ENCODE data around the gene SUMO4. TPM values are rescaled to one million over a fixed set of nuclear protein-coding genes. Genes with fewer than 3 reads are reported as not detected.

Gene SUMO4
- total RNA-seq, 1 experiment from 2014 or later = 2.4 TPM

DNA sequence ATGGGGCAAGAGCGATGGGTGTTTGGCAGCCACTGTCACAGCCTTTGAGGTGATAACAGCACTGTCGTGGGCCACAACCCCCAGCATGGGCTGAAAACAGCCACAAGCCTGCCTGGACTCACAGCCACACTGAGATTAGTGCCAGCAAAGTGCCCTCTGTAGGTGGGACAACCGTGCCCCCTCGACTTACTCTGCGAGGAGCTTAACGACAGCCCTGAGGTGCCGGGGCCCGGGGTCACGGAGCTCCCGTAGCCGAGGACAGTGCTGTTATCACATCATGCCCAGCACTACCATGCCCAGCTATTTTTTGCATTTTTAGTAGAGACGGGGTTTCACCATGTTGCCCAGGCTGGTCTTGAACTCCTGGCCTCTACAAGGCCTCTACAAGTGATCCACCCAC is 36.6 kb downstream of the SUMO4 start:
- DNase-seq = no peak
- no peaks in the 10 kb centered on the region for H3K36me3 Mint-ChIP-seq (ENCODE audit: insufficient read depth, unreplicated experiment)
- peaks cover 7% of the 10 kb centered on the region for H3K4me1 Mint-ChIP-seq (ENCODE audit: low read depth, unreplicated experiment)
- CTCF ChIA-PET = no interaction called here
- Histone ChIP-seq H3K27me3 (replicated peaks; ENCODE audit: control insufficient read depth, insufficient read depth, low read length) (no peaks in the 10 kb centered on the region), H3K4me3 (ENCODE audit: low read depth, low read length) (no peak overlapping the region), H3K36me3 (ENCODE audit: control insufficient read depth, insufficient read depth, low read length) (no peaks in the 10 kb centered on the region), H3K9me3 (no peaks in the 10 kb centered on the region), H3K4me1 (peaks cover 8% of the 10 kb centered on the region; the same call in 1 of the 2 replicates)
- H3K27ac Mint-ChIP-seq (ENCODE audit: unreplicated experiment) = no peak overlapping the region
- TF ChIP-seq CTCF (IDR thresholded peaks at IDR 0.05; ENCODE audit: insufficient read depth in 1 of 2, low read depth in 1 of 2, low read length in 1 of 2, severe bottlenecking in 1 of 2, unreplicated experiment in 1 of 2) = no peak
- intact Hi-C loops (cut with micrococcal nuclease; ENCODE audit: unreplicated experiment) = no loop called here
- no TSS peak for BruUV-seq (replicated peaks)
- POLR2A ChIA-PET = no interaction called here
- H3K9me3 Mint-ChIP-seq (ENCODE audit: unreplicated experiment) = no peaks in the 10 kb centered on the region
- no peak overlapping the region for H3K4me3 Mint-ChIP-seq (ENCODE audit: unreplicated experiment)
- H3K27me3 Mint-ChIP-seq (ENCODE audit: insufficient read depth, unreplicated experiment) = no peaks in the 10 kb centered on the region

GRCh38 chr6:149437212-149437611 is 37.1 kb downstream of the SUMO4 start:
- Histone ChIP-seq H3K9me3 (no peaks in the 10 kb centered on the region), H3K4me3 (ENCODE audit: low read depth, low read length) (no peak overlapping the region), H3K27me3 (replicated peaks; ENCODE audit: control insufficient read depth, insufficient read depth, low read length) (no peaks in the 10 kb centered on the region), H3K36me3 (ENCODE audit: control insufficient read depth, insufficient read depth, low read length) (no peaks in the 10 kb centered on the region), H3K4me1 (peaks cover 8% of the 10 kb centered on the region; the same call in 1 of the 2 replicates)
- no peaks in the 10 kb centered on the region for H3K27me3 Mint-ChIP-seq (ENCODE audit: insufficient read depth, unreplicated experiment)
- H3K9me3 Mint-ChIP-seq (ENCODE audit: unreplicated experiment) = no peaks in the 10 kb centered on the region
- intact Hi-C loops (cut with micrococcal nuclease; ENCODE audit: unreplicated experiment) = no loop called here
- no peak overlapping the region for H3K4me3 Mint-ChIP-seq (ENCODE audit: unreplicated experiment)
- CTCF ChIA-PET = no interaction called here
- no peaks in the 10 kb centered on the region for H3K36me3 Mint-ChIP-seq (ENCODE audit: insufficient read depth, unreplicated experiment)
- no peak for DNase-seq
- no TSS peak for BruUV-seq (replicated peaks)
- H3K27ac Mint-ChIP-seq (ENCODE audit: unreplicated experiment) = no peak overlapping the region
- H3K4me1 Mint-ChIP-seq (ENCODE audit: low read depth, unreplicated experiment) = peaks cover 7% of the 10 kb centered on the region
- POLR2A ChIA-PET = no interaction called here
- TF ChIP-seq CTCF (IDR thresholded peaks at IDR 0.05; ENCODE audit: insufficient read depth in 1 of 2, low read depth in 1 of 2, low read length in 1 of 2, severe bottlenecking in 1 of 2, unreplicated experiment in 1 of 2) = no peak

GRCh38 chr6:149438855-149439254 is 38.8 kb downstream of the SUMO4 start:
- no peaks in the 10 kb centered on the region for H3K36me3 Mint-ChIP-seq (ENCODE audit: insufficient read depth, unreplicated experiment)
- H3K4me3 ChIP-seq (ENCODE audit: low read depth, low read length) = no peak overlapping the region
- DNase-seq = no peak
- H3K9me3 Mint-ChIP-seq (ENCODE audit: unreplicated experiment) = no peaks in the 10 kb centered on the region
- peaks cover 7% of the 10 kb centered on the region for H3K4me1 Mint-ChIP-seq (ENCODE audit: low read depth, unreplicated experiment)
- CTCF ChIA-PET = no interaction called here
- no TSS peak for BruUV-seq (replicated peaks)
- intact Hi-C loops (cut with micrococcal nuclease; ENCODE audit: unreplicated experiment) = no loop called here
- no peak for TF ChIP-seq CTCF (IDR thresholded peaks at IDR 0.05; ENCODE audit: insufficient read depth in 1 of 2, low read depth in 1 of 2, low read length in 1 of 2, severe bottlenecking in 1 of 2, unreplicated experiment in 1 of 2)
- no peaks in the 10 kb centered on the region for H3K36me3 ChIP-seq (ENCODE audit: control insufficient read depth, insufficient read depth, low read length)
- H3K27me3 ChIP-seq (replicated peaks; ENCODE audit: control insufficient read depth, insufficient read depth, low read length) = no peaks in the 10 kb centered on the region
- no peaks in the 10 kb centered on the region for H3K27me3 Mint-ChIP-seq (ENCODE audit: insufficient read depth, unreplicated experiment)
- H3K27ac Mint-ChIP-seq (ENCODE audit: unreplicated experiment) = no peak overlapping the region
- H3K4me3 Mint-ChIP-seq (ENCODE audit: unreplicated experiment) = no peak overlapping the region
- H3K9me3 ChIP-seq = no peaks in the 10 kb centered on the region
- H3K4me1 ChIP-seq = peaks cover 8% of the 10 kb centered on the region; the same call in 1 of the 2 replicates
- POLR2A ChIA-PET = no interaction called here

All from Caco-2 (cell line).